ENCODE results near the gene FAM241B.

GRCh38 chr10:69588358-69588757 is 41.7 kb upstream of the FAM241B start:
- TF ChIP-seq YY1 (IDR thresholded peaks at IDR 0.05; ENCODE audit: extremely low read depth, insufficient replicate concordance, low read depth, low read length) = no peak
- TF ChIP-seq CTCF (IDR thresholded peaks at IDR 0.05 in 2 of 3, conservative IDR thresholded peaks at IDR 0.05 in 1 of 3; ENCODE audit: borderline replicate concordance in 1 of 3, insufficient read depth in 1 of 3, low read depth in 2 of 3, low read length in 2 of 3) = no peak
- TF ChIP-seq EZH2 (IDR thresholded peaks at IDR 0.05) = no peak
- TF ChIP-seq ZNF274 (IDR thresholded peaks at IDR 0.05; ENCODE audit: low read depth, low read length) = no peak
- no peak for TF ChIP-seq JUND (IDR thresholded peaks at IDR 0.05)
- no peak for TF ChIP-seq ATF3 (IDR thresholded peaks at IDR 0.05)
- TF ChIP-seq RAD21 (IDR thresholded peaks at IDR 0.05; ENCODE audit: low read depth) = no peak
- TF ChIP-seq FOSL1 (IDR thresholded peaks at IDR 0.05; ENCODE audit: low read depth) = no peak

Measured in HCT116 (cell line).